Cardiac septum (tissue), 1 donor: Measurements from ENCODE around the gene PTPN12. TPM values are rescaled to one million over a fixed set of nuclear protein-coding genes. Genes with fewer than 3 reads are reported as not detected.
"Not testable (repeated sequence)": the region's sequence is repeated elsewhere in the genome, so short reads cannot be mapped to it uniquely, and the experiment has no call there.

Source experiments
- DNase-seq: peaks from one replicate; pipeline ENCODE4 v3.0.0-alpha.2; 2020; ENCODE audit warnings: low spot score
- intact Hi-C: fragments of 100-400 bp; cut with DNase I; formaldehyde crosslinking; loops from one replicate; pipeline ENCODE4 v1.14.0; 2022
- total RNA-seq: library from RNA; stranded (reverse); fragmentation: NEBNext Ultra II Directional; extraction: Animal tissue kit (Norgen Biotek cat#: 25700); gene quantifications from one replicate; pipeline ENCODE4 v1.2.1, GENCODE V29; 2021
- donor health status: DM: no; HTN: no; CAD: no.

PTPN12 gene
- total RNA-seq, 1 donor from 2014 or later: 41.6 TPM

DNA sequence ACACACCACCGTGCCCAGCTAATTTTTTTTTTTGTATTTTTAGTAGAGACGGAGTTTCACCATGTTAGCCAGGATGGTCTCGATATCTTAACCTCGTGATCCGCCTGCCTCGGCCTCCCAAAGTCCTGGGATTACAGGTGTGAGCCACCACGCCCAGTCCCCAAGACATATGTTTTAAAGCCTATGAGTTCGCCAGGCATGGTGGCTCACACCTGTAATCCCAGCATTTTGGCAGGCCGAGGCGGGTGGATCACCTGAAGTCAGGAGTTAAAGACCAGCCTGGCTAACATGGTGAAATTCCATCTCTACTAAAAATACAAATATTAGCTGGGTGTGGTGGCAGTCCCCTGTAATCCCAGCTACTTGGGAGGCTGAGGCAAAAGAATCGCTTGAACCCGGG lies 115.7 kb downstream of the PTPN12 start:
- intact Hi-C loops, DNase-seq: not testable (repeated sequence)

DNA sequence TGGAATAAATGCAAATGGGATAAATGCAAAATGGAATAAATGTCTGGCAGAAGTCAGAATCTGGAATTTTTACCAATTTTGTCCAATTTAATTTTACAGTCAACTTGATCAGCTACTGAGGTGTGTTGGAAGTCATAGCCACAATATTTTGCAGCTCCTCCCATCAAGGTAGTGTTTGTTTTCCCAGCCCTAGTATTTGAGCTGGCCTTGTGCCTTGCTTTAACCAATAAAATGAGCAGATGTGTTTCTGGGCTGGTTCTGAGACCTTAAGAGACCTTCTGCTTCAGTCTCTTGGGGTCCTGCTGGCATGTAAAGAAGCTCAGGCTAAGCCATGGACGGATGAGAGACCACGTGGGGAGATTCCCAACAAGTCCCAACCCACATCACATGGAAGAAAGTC lies 116.5 kb downstream of the PTPN12 start:
- intact Hi-C loops: no loop called here
- DNase-seq: no peak

DNA sequence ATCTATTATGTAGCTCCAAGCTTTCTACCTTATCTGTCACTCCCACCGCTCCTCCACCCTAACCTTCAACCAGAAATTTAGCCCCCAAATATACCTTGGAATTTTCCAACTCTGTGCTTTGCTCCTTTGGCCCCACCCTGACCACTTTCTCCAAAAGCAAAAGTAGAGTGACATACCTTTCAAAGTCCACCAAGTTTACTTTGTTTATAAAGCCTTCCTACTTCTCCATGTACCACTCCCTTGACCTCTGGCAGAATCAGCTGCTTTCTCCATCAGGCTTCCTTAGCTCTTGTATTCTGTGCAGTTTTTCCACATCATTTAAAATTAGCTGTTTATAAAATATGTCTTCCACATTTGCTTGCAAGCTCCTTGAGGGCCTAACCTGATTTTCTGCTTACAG lies 118.3 kb downstream of the PTPN12 start:
- DNase-seq: no peak
- intact Hi-C loops: loop anchor here (5.0 kb wide), 1 partner anchor 102 kb away; no protein-coding TSS in a partner anchor

DNA sequence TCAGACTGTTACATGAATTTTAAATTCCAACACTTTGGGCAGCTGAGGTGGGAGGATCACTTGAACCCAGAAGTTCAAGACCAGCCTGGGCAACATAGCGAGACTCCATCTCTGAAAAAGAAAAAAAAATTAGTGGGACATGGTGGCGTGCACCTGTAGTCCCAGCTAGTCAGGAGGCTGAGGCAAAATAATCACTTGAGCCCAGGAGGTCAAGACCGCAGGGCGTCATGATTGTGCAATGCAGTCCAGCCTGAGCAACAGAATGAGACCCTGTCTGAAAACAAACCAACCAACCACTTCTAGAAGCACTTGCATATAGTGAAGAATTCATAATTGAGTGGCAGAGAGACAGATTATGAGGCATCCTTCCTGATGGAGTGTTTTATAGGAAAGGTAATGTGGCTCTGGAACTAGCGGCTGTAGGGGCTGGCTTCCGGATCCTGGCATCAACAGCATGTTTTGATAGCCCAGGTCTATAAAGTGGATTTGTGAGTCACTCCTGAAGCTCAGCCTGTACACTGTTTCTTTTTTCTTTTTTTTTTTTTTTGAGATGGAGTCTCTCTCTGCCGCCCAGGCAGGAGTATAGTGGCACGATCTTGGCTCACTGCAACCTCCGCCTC lies 118.9 kb downstream of the PTPN12 start:
- DNase-seq: no peak
- intact Hi-C loops: loop anchor here (5.0 kb wide), 1 partner anchor 101 kb away; no protein-coding TSS in a partner anchor

DNA sequence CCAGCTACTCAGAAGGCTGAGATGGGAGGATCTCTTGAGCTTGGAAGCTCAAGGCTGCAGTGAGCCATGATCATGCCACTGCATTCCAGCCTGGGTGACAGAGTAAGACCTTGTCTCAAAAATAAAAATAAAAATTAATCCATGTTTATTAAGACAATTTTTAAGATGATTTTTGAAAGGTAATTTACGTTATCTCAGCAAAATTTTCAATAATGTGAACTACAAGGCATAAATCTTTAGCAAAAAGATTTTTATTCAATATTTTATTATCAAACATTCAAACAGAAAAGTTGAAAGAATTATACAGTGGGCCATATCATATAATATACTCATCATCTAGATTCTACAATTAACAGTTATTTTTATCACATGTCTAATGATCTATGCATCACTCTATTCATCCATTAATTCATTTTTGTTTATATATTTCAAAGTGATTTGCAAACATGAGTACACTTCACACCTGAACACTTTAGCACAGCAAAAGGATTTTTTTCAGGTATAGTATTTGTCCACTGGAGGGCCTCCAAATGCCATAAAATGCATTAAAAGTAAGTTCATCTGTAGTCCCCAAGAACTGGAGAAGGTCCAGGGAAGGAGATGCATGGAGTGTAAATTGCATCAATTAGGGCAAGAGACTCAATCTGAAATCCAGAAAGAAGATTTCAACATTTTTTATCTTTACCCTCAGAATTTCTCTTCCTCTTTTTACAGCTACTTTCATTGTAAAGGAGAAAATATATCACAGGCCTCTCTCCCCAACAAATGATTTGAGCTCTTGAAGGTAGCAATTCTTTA lies 120.5 kb downstream of the PTPN12 start:
- DNase-seq: no peak
- intact Hi-C loops: loop anchor here (5.0 kb wide), 1 partner anchor 100 kb away; no protein-coding TSS in a partner anchor

DNA sequence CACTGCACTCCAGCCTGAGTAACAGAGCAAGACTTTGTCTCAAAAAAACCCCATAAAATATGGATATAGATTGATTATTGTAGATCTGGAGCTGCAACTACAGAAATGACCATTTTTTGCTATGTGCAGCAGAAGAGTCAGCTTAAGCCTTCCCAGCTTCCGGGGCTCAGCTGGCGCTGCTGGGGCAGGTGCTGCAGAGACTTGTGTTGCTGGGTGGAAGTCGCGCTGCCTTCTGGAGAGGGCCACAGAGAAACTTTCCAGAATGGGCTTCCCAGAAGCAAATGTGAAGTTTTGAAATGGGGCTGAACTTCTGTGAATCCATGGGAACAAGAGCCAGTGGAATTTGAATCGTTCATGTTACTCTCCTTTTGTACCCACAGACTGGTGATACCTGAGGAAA lies 121.8 kb downstream of the PTPN12 start:
- intact Hi-C loops: loop anchor here (5.0 kb wide), 1 partner anchor 98 kb away; no protein-coding TSS in a partner anchor

DNA sequence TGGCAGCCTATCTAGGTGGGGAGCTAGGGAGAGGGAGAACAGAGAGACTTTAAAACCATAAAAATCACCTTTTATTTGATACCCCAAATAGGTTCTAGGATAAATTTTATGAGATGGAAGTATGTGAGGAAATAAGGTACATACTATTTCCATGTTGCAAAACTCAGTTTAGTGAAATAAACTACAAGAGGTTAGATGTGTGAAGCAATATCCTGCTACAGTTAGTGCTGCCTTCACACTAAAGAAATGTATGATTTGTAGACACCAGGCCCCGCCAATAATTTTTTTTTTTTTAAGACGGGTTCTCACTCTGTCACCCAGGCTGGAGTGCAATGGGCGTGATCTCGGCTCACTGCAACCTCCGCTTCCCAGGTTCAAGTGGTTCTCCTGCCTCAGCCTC lies 124.7 kb downstream of the PTPN12 start:
- intact Hi-C loops: no loop called here
- DNase-seq: no peak

More for the DNA sequence above, 121.8 kb downstream of the PTPN12 start:
- no peak for DNase-seq

GRCh38 chr7:77662869-77663268 lies 125.8 kb downstream of the PTPN12 start:
- intact Hi-C loops: no loop called here
- no peak for DNase-seq

- intact Hi-C loops: no loop called here
- no peak for DNase-seq
Observed at GRCh38 chr7:77664715-77665114, 127.6 kb downstream of the PTPN12 start.

GRCh38 chr7:77665161-77665560 lies 128.1 kb downstream of the PTPN12 start:
- DNase-seq: no peak
- intact Hi-C loops: no loop called here

DNA sequence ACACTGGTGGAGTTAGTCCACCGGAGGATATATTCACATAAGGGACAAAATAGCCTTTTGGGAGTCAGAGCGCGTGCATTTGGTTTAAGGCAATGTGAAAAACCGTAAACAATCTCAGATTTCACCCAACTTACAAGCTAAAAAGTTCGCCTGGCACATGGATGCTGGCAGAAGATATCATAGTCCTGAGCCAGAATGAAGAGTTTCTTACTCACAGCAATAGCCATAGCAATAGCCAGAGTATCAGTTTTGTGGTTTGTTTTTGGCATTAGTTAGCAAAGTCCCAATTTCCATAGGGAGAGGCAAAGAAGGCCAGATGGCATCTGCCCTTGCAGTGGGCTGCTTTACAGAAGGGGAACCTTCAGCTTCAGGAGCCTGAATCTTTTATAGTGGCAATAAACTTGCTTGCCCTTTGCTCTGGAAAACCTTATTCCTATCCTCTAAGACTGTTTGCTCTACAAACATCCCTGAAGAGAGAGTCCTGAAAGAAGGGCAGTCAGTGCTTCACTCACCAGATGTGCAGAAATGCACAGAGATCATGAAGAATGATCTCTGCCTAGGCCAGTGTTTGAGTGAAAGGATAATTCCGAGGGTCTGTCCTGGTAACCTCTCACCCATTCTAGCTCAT lies 130.5 kb downstream of the PTPN12 start:
- intact Hi-C loops: no loop called here
- no peak for DNase-seq

DNA sequence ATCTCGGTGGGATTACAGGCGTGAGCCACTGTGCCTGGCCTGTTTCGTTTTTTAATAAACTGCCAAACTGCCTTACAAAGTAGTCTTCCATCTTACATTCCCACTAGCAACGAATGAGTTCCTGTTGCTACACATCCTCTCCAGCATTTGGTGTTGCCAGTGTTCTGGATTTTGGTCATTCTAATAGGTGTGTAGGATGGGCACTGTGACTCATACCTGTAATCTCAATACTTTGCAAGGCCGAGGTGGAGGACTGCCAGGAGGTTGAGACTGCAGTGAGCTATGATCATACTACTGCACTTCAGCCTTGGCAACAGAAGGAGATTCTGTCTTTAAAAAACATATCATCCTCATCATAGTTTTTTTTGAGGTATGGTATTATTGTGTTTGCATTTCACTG lies 137.8 kb downstream of the PTPN12 start:
- intact Hi-C loops: no loop called here
- no peak for DNase-seq

- intact Hi-C loops: no loop called here
Observed at GRCh38 chr7:77679608-77680007, 142.5 kb downstream of the PTPN12 start.

DNA sequence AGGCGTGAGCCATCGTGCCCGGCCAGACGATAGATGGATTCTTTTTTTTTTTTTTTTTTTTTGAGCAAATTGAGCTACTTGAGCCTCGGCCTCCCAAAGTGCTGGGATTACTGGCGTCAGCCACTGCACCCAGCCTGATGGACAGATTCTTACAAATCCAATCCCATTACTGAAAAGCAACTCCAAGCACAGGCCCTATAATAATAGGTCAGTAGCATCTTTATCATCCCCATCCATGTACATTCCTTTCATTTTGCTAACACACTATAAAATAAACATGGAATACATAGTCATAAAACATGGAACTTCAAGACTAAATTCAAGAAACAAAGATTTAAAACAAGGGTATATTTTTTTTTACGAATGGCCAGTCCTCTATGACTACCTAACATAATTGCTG lies 143.2 kb downstream of the PTPN12 start:
- intact Hi-C loops: no loop called here
- DNase-seq: no peak

More at GRCh38 chr7:77679608-77680007, 142.5 kb downstream of the PTPN12 start:
- no peak for DNase-seq

DNA sequence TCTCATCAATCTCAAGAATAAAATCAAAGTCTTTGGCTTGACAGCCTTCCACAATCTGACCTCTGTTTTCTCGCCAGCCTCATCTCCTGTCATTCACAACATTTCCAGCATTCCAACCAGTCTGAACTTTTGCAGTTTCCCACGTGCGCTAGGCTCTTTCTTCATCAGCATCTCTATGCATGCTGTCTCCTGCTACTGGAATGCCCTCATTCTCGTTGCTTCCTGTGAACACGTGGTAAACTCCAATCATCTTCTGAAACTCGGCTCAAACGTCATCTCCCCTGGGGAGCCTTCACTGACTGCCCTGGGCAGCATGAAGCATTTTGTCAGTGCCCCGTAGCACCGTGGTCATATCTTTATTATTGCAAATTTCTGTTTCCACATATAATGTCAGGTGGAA lies 146.9 kb downstream of the PTPN12 start:
- intact Hi-C loops: no loop called here
- DNase-seq: no peak

- intact Hi-C loops: no loop called here
- DNase-seq: no peak
Observed at GRCh38 chr7:77685233-77685632, 148.1 kb downstream of the PTPN12 start.

GRCh38 chr7:77687100-77687746 lies 150.1 kb downstream of the PTPN12 start:
- intact Hi-C loops: no loop called here

DNA sequence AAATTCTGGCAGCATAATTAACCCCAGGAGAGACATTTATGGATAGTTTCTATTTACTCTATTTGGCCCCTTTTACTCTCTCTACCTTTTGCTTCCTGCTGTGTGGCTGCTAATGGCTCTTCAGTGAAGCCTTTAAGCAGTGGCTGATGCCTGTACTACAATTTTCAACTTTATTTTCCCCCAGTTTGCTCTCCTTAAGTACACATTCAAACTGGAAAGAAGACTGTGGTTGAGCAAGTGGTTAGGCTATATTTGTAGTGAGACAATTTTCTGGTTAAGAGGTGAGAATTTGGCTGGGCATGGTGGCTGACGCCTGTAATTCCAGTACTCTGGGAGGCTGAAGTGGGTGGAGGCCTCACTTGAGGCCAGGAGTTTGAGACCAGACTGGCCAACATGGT lies 150.7 kb downstream of the PTPN12 start:
- intact Hi-C loops: no loop called here
- DNase-seq: no peak

More at GRCh38 chr7:77687100-77687746, 150.1 kb downstream of the PTPN12 start:
- DNase-seq: no peak
